GM21526 (cell line): ENCODE data around the gene SLC27A4.

Experiments used
- ATAC-seq: cut with Tn5 transposase; IDR thresholded peaks from one replicate; pipeline ENCODE4 v1.9.1; 2021; ENCODE audit warnings: moderate library complexity; ENCODE audit not compliant: unreplicated experiment, low FRiP score

The SLC27A4 gene

DNA sequence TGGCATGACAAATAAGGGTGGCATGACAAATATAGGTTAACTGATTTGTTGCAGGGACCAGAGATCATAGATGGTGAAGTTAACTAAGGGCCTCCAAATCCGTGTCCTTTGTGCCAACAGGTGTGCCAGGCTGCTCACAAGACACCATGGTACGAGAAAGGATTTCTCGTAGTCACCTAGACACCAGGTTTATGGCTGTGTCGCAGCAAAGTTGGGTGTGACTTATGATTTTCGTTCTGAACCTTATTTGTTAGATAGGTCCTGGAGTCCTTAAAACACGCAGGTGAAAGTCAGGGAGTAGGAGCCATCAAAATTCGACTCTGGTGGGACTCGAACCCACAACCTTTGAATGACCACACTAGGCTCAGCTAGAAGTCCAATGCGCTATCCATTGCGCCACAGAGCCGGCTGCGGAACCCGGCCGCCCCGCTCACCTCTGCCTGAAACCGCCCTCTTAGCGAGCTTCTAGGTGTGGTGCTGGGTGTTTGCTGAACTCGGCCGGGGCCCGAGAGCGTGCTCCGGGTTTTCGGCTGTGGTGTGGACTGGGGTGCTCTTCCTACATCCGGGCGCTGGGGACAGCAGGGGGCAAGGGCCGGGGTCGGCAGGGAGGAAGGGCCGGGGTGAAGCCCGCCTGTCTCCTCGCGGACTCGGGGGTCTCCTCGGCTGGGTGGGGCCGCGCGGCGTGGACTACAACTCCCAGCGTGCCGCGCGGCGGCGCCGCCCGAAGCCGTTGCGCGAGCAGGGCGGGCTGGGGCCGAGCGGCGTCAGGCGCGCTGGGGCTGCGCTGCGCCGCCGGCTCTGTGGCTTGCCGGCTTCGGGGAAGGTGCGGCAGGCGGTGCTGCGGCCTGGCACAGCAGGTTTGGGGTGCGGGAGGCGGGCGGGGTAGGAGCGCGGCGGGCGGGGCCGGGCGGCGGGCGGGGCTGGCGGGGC is at the start of gene SLC27A4:
SLC27A4 (plus strand) TSS at position 767 of the 930 bp plus-strand sequence. CDS start 2,606 bp downstream, outside the sequence.
- peak; percentile 64 for ATAC-seq

DNA sequence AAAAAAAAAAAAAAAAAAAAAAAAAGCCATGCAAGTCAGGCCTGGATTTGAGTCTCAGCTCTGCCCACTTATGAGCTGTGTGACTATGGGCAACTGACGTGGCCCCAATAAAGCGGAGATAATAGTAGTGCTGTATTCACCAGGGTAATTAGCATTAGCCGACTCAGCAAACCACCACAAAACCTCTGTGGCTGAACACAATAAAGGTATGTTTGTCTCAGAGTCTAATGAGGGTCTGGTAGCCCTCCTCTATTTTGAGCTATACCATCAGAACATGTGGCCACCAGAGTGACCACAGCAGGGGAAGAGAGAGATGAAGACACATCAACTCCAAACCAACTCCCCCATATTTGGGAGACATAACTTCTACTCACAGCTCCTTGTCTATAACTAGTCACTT is 48.3 kb upstream of the SLC27A4 start:
- no peak for ATAC-seq

DNA sequence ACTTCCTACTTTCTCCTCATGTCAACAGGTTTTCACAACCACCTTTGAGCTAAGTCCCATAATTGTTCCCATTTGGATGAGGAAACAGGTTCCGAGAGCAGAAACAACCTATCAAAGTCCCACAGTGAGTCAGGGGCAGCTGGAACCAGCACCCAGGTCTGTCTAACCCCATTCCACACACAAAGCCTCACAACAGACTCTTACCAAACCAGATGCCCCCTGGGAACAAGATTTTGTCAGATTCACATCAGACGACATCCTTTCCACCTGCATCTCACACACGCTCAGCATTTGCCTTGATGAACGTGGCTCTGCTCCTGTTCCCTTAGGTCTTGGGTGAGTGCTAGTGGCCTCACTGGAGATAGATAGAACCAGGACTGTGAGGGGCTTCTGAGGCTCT is 47.2 kb upstream of the SLC27A4 start:
- no peak for ATAC-seq

DNA sequence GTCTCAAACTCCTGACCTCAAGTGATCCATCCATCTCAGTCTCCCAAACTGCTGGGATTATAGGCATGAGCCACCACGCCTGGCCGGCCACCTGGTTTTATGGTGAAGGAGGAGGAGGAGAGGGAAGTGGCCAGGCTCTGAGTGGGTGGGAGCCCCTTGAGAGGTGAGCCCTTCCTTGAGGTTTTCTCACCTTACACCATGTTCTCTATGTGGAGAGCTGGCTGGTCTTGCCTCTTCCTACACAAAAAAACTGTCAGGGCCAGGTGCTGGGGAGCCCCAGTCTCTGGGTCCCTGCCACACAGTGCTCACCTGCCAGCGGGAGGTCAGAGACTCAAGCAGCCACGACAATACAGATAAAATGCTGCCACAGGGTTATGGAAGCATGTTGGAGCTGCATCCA is 46.2 kb upstream of the SLC27A4 start:
- ATAC-seq: no peak

DNA sequence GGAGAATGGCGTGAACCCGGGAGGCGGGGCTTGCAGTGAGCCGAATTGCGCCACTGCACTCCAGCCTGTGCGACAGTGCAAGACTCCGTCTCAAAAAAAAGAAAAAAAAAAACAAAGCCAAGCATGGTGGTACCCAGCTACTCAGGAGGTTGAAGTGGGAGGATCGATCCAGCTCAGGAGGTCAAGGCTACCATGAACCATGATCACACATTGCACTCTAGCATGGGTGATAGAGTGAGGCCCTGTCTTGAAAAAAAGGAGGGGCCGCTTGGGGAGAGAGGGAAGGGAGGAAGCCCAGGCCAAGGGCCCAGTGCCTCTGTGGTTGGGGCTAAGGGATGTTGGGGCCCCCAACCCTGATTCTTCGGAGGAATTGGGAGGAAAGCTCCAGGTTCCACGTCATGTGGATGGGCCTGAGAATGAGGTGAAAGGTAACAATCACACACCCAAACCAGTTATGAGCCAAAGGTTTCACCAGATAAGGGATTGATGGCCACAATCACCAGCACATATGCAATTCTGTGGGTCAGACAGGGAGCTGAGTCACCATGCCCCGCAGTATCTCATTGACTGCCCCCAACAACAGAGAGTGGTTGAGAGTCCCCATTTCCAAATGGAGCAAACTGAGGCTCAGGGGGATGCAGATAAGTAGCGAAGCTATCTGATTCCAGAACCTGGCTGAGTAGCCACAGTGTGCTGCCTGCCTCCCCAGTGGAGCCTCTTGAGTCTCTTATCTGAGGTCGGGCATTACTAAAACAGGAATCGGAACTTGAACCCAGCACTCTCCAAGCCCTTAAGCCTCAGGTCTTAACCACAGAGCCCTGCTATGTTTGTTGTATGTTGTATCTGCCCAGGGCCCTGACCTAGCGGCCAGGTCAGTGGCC is 43.7 kb upstream of the SLC27A4 start:
- ATAC-seq: no peak

DNA sequence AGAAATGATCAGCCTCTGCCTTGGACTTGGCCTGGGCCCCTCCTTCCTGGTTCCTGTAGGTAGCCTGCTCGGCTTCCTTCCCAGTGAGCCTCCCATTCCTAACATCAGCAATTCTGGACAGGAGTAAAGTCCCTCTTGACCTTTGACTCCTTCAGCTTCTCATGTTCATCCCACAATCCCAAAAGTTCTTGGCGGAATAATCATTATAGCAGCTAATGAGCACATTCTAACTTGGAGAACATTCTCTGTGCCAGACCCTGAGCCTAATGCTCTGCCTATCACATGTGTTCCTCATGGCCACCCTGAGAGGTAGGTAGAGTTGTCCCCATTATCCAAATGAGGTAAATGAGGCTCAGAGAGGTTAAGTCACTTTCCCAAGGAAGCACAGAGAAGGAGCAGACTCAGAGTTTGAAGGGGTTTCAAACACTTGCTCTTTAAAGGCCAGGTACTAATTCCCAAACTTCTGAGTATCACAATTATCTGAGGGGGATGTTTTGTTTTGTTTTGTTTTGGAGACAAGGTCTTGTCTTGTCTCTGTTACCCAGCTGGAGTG is 43.0 kb upstream of the SLC27A4 start:
- ATAC-seq: no peak

DNA sequence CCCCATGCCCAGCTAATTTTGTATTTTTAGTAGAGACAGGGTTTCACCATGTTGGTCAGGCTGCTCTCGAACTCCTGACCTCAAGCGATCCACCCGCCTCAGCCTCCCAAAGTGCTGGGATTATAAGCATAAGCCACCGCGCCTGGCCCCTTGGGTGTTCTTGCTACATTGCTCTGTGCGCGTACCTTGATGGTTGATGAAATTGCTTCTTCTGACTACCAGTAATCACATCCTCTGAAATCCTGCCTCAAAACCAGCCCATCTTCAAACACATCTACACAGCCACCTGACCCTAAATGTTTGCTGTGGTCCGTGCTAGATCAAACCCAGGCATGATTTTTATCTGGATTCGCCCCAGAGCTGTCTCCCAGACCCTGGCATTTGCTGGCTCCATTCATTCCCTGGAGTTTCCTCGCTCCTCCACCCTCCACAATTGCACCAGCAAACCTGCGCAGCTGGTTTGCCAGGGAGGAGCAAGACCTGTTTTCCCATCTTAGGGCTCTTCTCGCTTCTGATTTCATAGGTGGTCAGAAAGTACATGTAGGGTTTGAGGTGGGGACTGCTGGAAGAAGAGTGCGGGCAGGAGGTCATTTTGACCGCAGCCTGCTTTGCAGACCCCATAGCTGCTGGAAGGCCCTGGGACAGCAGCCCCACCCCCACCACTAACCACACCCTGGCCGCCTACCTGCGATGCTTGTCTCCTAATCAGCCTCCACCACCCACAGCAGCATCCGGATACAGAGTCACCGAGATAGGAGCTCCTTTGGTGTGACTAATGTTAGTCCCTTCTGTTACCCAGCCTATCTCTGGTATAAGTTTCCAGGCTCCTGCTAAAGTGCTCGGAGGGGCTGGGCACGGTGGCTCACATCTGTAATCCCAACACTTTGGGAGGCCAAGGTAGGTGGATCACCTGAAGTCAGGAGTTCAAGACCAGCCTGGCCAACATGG is 41.5 kb upstream of the SLC27A4 start:
- ATAC-seq: no peak

DNA sequence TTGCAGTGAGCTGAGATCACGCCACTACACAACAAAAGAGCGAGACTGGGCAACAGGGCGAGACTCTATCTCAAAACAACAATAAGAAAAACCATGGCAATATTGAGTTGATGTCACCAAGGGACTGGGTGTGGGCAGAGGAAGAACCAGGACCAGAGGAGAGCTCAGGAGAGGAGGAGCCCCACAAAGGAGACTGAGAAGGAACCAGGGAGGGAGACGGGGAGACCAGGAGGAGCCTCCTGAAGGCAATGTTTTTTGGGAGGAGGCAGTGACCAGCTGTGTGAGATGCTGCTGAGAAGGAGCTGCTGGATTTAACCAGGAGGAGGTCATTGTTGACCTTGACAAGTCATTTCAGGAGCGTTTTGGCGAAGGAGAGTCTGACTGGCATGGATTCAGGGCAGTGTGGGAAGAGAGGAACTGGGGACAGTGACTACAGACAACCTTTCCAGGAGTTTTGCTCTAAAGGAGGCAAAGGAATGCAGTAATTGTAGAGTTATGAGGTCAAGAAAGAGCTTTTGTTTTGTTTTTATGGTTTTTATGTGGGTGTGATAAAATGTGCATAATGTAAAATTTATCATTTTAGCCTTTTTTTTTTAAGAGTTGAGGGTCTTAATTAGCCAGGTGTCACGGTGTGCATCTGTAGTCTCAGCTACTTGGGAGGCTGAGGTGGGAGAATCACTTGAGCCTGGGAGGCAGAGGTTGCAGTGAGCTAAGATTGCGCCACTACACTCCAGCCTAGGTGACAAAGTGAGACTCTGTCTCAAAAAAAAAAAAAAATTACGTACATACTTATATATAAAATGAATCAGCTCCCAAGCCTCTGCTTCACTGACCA is 36.0 kb upstream of the SLC27A4 start:
- no peak for ATAC-seq

DNA sequence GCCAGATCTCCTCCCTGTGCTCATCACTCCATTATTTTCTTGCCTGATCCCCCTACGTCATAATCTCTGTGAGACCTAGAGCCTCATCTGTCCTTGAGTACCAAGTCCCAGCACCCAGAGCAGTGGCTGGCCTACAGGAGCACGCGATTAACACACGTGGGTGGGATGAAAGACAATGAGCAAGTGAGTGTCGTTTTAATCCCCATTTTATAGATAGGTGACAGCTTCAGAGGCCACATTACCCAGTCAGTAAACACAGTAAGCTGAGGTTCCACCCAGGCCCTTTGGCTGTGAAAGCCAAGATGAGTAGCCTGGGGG is 35.4 kb upstream of the SLC27A4 start:
- ATAC-seq: no peak

DNA sequence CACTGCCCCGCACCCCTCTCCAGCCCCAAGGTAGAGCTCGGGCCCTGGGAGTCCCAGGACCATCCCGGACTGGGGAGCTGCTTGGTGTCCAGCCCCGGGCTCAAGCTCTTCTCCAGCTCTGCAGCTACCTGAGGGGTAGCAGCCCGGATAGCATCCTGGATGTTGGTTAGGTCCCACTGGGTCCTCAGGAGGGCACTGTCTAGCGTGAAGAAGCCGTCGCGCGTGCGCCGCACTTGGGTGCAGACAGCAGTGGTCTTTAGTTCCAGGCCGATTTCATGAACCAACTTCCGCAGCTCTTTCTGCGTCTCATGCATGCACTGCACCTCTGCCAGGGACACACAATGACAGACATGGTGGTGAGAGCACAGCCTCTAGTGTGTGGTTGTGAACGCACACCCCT is 30.8 kb upstream of the SLC27A4 start:
- no peak for ATAC-seq

DNA sequence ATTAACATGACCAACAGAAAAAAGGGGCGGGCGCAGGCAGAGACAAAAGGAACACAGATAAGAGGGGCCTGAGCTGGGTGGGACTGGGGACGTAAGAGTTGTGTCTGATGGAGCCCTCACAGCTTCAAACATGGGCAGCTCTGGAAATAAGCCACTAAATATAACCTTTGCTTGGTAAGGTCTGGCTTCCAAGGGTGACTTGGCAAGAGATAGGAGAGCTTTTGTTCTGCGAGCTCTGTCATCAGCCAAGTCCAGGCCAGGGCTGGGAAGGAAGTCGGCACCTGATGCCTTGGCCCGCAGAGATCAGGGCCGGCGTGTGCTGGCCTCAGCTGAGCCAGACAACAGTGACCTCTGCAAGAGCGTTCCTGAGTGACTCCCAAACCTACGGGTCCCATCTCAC is 29.9 kb upstream of the SLC27A4 start:
- no peak for ATAC-seq

DNA sequence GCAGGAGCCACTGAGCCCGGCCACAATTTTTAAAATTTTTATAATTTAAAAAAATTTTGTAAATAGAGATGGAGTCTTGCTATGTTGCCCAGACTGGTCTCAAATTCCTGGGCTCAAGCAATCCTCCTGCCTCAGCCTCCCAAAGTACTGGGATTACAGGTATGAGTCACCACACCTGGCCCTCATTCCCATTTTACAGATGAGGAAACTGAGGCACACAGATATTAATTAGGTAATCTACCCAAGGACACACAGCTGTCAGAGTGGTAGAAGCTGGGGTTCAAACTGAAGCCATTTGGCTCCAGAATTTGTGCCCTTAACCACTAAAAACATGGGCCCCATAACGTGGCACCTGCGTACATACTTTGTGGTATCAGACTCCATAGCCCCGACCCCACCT is 25.6 kb upstream of the SLC27A4 start:
- no peak for ATAC-seq

DNA sequence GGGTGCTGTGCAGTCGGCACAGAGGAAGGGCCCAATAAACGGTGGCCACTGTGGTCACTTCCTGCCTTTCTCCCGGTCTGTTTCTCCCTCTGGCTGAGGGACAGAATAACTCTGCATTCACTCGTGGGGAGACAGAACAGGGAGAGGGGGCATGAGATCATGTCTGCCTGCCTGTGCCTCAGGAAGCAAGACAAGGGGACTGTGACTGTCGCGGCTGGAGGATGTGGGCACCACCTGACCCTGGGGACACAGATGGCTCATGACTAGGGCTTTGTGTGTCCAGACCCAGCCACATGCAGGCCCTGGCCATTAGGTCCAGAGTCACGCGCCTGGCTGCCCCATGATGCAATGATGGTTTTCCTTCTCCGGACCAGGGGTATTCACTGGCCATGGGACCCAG is 23.9 kb upstream of the SLC27A4 start:
- no peak for ATAC-seq

DNA sequence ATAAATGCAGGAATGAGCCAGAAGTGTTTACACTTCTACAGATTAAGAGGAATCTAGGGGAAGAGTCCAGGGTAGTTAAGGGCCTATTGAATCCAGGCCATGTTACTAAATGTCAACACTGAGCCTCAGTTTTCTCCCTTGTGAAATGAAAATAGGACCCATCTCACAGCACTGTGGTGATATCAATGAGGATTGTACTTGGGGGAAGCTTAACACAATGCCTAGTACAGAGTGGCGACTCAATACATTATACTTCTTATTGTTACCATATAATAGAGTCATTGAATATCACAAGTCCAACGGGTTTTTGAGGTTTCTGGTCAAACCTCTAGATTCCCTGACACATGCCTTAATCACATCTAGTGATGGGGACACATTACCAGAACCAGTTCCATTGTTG is 22.7 kb upstream of the SLC27A4 start:
- no peak for ATAC-seq

DNA sequence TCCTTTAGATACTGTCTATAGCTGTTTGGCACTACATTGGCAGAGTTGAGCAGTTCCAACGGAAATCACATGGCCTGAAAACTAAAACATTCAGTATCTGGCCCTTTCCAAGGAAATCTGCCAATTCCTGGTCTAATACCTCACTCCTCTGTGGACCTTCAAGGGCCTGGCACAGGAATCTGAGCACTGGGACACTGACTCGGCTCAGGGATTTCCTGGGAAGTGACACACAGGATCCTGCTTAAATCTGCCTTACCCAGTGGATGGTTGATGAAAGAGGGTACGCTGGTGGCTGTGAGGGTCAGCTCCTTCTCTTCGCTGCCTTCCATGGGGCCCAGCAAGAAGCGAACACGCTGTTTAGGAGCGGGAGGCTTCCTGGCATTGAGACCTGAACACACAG is 19.0 kb upstream of the SLC27A4 start:
- ATAC-seq: no peak

DNA sequence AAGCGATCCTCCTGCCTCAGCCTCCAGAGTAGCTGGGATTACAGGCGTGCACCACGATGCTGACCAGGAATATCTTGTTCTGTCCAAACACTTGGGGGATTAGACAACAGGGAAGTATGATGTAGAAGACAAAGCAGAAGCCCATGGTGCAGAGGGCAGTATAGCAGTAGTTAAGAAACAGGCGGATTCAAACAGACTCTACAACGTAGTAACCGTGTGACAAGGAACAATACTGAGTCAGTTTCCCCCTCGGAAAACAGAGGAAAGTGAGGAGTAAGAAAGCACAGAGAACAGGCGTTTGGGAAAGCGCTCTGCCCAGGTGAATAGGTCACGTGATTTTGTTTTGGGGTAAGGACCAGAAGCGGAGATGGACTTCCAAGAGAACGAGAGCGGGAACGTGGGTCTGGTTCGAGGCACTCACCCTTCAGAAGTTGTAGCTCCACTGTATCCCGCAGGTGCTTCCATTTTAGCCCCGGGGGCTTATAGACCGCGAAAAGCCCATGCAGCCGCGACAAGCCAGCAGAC is 18.4 kb upstream of the SLC27A4 start:
- ATAC-seq: peak; percentile 8

DNA sequence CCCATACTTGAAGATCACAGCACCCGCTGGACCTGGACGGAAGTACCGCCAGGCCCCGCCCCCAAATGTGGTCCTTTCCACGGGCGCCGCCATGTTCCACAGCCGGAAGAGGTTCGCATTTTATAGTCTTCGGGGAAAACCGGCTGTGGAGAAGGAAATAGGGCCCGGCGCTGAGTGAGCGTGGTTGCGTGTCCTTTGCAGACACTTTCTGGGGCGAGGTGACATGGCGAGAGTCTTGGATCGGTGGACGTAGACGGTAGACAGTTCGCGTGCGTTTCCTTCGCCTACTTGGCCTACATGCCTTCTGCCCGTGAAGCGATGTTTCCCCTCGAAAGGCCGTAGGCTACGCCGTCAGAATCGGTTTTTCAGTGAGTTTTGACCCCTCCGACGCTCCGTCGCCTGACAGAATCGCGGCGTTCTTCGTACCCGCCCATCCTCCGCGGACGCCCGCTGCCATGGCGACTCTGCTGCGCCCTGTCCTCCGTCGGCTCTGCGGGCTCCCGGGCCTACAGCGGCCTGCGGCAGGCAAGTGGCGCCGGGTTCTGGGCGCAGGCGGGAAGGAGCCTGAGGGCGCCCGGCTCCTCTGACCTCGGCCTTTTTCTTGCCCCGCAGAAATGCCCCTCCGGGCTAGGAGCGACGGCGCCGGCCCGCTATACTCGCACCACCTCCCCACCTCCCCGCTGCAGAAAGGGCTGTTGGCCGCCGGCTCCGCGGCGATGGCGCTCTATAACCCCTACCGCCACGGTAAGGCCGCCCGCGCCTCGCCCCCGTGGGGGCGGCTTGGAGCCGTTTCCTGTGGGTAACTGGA is 17.7 kb upstream of the SLC27A4 start, which contains the start of the genes COQ4 and TRUB2:
COQ4 (plus strand) TSS at position 436 of the 808 bp plus-strand sequence; CDS start at position 456, 20 bp downstream.
TRUB2 (minus strand) TSS at position 44 of the 808 bp plus-strand sequence; CDS start at position 5, 39 bp downstream.
- ATAC-seq: peak; percentile 80

DNA sequence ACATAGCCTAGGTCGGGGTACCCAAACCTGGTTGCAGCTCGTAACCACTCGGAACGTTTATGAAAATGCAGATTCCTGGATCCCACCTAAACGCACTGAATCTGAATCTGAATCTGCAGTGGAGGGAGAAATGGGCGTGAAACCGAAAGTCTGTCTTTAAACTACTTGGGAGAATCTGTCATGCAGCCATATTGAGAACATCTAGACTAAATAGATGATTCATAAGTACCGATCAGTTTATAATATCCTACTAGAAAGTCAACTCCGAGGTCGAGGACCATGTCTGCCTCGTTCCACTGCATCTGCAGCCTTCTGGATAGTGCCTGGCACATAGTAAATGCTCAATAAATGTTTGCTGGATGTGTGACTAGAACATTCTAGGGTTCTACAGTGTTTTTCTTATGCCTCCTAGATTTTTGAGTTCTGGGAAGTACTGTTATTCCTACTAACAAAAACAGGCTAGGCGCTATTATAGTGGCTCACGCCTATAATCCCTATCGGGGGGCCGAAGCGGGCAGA is 17.1 kb upstream of the SLC27A4 start:
- no peak for ATAC-seq
